KBM-7 (cell line): ENCODE measurements around the gene CELF2.

ENCODE experiments used
- DNase-seq: peaks from one replicate; pipeline ENCODE4 v3.0.0-alpha.2; 2015
- in situ Hi-C: fragments of 300-500 bp; cut with MboI; formaldehyde crosslinking; loops from 2 replicates; pipeline ENCODE4 v1.14.3; 2020; ENCODE audit warnings: low sequenced_read_pairs, low pct_unique_long_range_greater_than_20kb, mixed read lengths

Gene CELF2

DNA sequence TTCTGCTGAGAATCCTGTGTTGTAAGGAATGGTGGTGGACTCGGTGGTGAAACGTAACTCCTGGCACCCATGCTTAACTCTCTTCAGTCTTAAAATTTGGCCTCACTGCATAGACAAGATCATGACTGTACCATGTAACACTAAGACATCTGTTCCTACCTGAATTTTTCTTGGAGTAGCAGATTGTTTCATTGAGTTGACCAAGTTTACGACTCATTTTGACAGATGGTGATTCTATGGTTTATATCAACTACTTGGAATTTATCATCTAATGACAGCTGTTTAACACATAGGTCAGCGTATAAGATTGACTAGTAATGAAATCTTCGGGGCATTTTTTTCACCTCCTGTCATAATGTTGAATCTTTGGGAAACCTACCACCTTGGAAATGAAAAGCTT lies 184.2 kb downstream of the CELF2 start:
- in situ Hi-C loops, result no loop called here
- no peak for DNase-seq

DNA sequence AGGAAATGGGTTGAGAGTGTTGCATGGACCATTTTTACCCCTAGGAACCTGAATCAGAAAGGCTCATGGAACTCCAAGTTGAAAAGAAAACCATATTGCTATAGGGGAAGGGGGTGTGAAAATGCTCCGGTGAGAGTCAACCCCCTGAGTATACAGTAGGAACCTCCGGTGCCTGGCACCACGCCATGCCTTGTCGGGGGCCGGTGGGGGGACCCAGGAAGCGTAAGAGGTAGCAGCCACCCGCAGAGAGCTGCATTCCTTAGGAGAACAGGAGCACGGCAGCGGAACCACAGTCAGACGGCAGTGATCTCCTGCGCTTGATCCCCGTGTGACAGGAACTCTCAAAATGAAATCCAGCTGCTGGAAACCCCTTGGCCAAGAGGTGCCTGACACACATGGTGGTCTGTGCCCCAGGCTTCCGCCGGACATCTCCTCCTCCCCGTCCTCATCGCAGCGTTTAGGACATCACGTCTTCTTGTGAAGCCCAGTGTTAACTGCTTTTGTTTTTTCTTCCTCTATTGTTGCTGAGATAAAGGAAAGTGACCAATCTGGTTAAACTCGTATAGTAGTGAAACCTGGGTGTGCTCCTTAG lies 186.8 kb downstream of the CELF2 start:
- in situ Hi-C loops, result no loop called here
- DNase-seq, result no peak

- DNase-seq, result no peak
- in situ Hi-C loops, result no loop called here
These were observed 187.5 kb downstream of the CELF2 start for GRCh38 chr10:11205030-11205772.

- DNase-seq, result no peak
- in situ Hi-C loops, result no loop called here
These were observed 189.2 kb downstream of the CELF2 start for GRCh38 chr10:11206676-11207559.

GRCh38 chr10:11207560-11207844 lies 189.8 kb downstream of the CELF2 start:
- in situ Hi-C loops, result no loop called here
- no peak for DNase-seq

GRCh38 chr10:11208243-11208642 lies 190.6 kb downstream of the CELF2 start:
- DNase-seq, result no peak
- in situ Hi-C loops, result no loop called here

- in situ Hi-C loops, result no loop called here
- DNase-seq, result no peak
These were observed 191.5 kb downstream of the CELF2 start for GRCh38 chr10:11208908-11209829.

GRCh38 chr10:11209830-11210181 lies 192.1 kb downstream of the CELF2 start:
- in situ Hi-C loops, result no loop called here
- DNase-seq, result no peak

DNA sequence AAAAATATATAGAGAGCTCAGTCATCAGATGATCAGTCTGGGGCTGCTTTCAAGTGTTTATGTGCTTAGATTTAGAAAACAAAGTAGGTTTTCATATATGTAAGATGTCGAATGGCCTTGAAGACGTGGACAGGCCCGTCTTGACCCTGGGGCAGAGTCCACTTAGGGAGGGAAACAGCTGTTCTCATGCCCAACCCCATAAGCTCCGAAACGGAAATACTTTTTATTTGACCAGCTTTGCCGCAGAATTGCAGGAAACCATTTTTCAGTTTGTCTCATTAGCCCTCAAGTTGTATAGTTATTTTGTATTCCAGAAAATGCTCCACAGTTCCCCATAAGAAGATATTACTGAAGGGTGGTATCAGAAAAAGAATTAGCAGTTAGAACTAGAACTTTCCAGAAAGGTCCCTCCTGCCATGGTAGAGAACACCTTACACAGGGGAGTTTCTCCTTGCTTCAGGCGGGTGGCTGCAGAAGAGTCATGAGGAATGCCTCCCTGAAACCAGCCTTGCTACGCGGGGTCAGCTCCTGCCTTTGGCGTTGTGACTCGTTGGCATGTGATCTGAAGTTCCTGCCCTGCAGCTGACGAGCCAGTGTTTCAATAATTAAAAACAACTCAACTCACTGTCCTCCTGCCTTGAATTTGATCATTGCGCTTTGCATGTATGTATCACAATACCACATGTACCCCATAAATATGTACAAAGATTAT lies 192.7 kb downstream of the CELF2 start:
- in situ Hi-C loops, result no loop called here
- DNase-seq, result no peak

- DNase-seq, result no peak
- in situ Hi-C loops, result no loop called here
These were observed 194.8 kb downstream of the CELF2 start for GRCh38 chr10:11212288-11213085.

DNA sequence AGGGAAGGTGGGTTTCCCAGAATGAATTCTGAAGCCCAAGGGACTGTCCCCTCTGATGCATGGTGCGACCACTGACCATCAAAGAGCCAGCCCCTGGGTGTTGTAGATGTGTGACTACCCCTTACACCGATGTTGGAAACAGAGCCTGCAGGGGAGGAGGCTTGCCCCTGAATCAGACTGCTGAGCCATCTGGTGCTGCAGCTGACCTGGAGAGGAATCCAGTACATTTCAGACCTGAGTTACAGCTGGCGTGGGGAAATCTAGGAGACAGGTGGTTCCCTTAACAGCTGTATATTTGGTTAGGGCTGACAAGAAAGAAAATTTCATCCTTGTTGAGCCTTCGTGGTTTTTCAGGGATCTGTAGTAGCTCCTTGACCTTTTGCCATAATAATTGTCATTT lies 195.5 kb downstream of the CELF2 start:
- in situ Hi-C loops, result no loop called here
- no peak for DNase-seq

GRCh38 chr10:11214407-11214806 lies 196.7 kb downstream of the CELF2 start:
- no peak for DNase-seq
- in situ Hi-C loops, result no loop called here

DNA sequence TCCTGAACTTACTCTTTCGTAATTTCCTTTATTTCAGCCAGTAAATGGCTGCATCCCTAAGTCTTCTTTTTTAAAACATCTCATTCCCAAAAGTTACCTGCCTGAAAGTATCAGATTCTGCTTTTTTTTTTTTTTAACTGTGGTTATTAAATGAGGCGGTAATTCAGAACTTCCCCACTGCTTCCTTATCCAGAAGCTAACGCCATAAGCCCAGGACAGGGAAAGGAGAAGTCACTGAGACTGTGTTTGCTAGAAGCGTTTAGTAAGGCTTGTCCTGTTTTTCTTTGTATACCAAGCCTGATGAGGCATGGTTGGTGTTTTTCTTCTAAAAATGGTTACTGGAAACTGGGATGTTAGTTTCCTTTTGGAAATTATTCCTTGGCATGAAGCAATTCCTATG lies 197.8 kb downstream of the CELF2 start:
- in situ Hi-C loops, result no loop called here
- DNase-seq, result peak; percentile 59

DNA sequence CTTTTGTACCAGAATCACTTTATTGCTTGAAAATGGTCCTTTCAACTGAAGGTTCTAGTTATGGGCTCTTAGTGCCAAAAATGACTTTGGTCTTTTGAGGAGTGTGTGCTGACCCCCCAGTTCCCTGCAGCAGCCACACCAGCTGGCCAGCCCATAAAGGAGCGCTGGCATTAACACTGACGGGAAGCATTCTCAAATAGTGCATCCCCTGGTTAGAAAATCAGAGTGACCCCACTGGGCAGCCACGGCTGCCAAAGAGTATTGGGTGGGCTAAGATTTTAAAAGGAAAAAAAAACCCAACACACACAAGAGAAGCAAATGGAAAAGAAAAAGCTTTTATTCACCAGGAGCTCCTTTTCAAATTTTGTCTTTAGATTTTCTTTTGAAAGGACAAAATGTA lies 199.8 kb downstream of the CELF2 start:
- DNase-seq, result no peak
- in situ Hi-C loops, result no loop called here

- DNase-seq, result no peak
- in situ Hi-C loops, result no loop called here
These were observed 200.7 kb downstream of the CELF2 start for GRCh38 chr10:11218395-11218794.

- in situ Hi-C loops, result no loop called here
- no peak for DNase-seq
These were observed 201.8 kb downstream of the CELF2 start for GRCh38 chr10:11219431-11219830.

DNA sequence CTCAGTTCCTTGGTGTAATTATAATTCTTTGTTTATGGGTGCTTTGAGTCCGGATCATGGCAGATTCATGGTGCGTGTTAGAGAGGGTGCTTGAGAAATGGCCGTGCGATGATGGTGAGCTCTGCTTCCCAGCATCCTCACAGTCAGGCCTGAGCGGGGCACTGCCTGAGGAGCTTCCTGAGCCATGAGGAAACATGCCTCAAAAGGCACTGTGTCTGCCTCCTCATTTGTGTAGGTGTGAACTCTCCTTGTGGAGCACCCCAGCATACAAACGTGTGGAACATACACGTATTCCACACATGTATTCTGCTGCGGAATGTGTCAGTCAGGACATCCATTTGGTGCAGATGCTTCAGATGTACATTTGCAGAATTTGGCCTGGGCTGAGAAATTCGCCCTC lies 205.4 kb downstream of the CELF2 start:
- no peak for DNase-seq
- in situ Hi-C loops, result no loop called here

DNA sequence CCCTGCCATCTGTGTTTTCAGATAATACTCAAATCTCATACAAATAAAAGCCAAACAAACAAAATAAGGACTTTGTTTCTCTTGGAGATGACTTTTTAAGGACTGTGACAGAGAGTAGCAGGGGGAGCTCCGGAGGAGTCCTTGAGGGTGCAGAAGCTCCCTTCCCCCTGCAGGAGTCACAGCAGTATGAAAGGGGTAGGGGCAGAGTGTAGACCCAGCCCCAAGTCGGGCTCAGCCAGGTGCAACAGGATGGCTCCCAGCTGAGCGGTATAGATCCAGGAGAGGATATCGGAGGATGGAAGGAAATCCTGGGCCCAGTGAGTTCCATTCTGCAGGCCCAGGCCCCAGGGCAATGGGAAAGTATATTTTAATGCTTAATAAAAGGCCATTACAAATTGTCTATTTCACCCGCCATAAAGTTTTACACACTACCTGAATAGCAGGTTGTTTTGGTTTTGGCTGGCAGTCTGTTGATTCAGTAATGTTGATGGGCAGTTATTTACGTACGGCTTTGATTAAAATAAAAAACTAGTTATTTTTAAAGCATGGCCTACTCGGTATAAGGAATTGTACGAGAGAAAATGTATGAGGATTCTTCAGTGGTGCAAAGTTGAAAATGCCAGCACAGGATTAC lies 206.0 kb downstream of the CELF2 start:
- DNase-seq, result no peak
- in situ Hi-C loops, result no loop called here
